Neural cell (in vitro differentiated cells): ENCODE measurements around the gene SHISAL1. TPM values are rescaled to one million over a fixed set of nuclear protein-coding genes. Genes with fewer than 3 reads are reported as not detected.

Source experiments
- H2AFZ ChIP-seq: fragments of 200-600, 300-800 bp; sonication (generic), shearing (Covaris generic); 2 replicates; pipeline ENCODE4 v1.6.0; 2014; ENCODE audit warnings: low read depth, mild to moderate bottlenecking, antibody characterized with exemption, low read length, moderate library complexity
- H3F3A ChIP-seq: fragments of 200-600 bp; shearing (Covaris generic); 2 replicates; pipeline ENCODE4 v1.6.1; 2016; ENCODE audit warnings: mild to moderate bottlenecking, moderate library complexity, mixed read lengths, antibody characterized with exemption, low read length; ENCODE audit not compliant: insufficient read depth, poor library complexity, severe bottlenecking
- H3K27ac ChIP-seq: fragments of 200-600, 300-800 bp; sonication (generic), shearing (Covaris generic); 2 replicates; pipeline ENCODE4 v1.5.1; 2014; ENCODE audit warnings: mild to moderate bottlenecking, low read length, moderate library complexity
- H3K27me3 ChIP-seq: fragments of 300-800, 200-600 bp; sonication (generic), shearing (Covaris generic); 2 replicates; pipeline ENCODE4 v1.6.0; 2014; ENCODE audit warnings: mild to moderate bottlenecking, low read depth, low read length, moderate library complexity; ENCODE audit not compliant: insufficient read depth
- H3K36me3 ChIP-seq: fragments of 300-800, 200-600 bp; sonication (generic), shearing (Covaris generic); 2 replicates; pipeline ENCODE4 v1.5.1; 2014; ENCODE audit warnings: mild to moderate bottlenecking, antibody characterized with exemption, low read length, moderate library complexity; ENCODE audit not compliant: insufficient read depth
- H3K4me2 ChIP-seq: fragments of 300-800, 200-600 bp; sonication (generic), shearing (Covaris generic); 2 replicates; pipeline ENCODE4 v1.6.0; 2014; ENCODE audit warnings: mild to moderate bottlenecking, low read length
- H3K4me3 ChIP-seq: fragments of 300-800, 200-600 bp; sonication (generic), shearing (Covaris generic); 2 replicates; pipeline ENCODE4 v1.5.1; 2014; ENCODE audit warnings: mild to moderate bottlenecking, low read length, moderate library complexity
- H3K79me2 ChIP-seq: fragments of 200-600 bp; shearing (Covaris generic); replicated peaks from 2 replicates; pipeline ENCODE4 v1.6.0; 2014; ENCODE audit warnings: mild to moderate bottlenecking, low read length, moderate library complexity; ENCODE audit not compliant: insufficient read depth
- H3K9ac ChIP-seq: fragments of 300-800, 200-600 bp; sonication (generic), shearing (Covaris generic); 2 replicates; pipeline ENCODE4 v1.6.1; 2016; ENCODE audit warnings: mild to moderate bottlenecking, low read length, mixed read lengths
- H3K9me2 ChIP-seq: fragments of 200-600 bp; shearing (Covaris generic); 2 replicates; pipeline ENCODE4 v1.6.1; 2016; ENCODE audit warnings: mild to moderate bottlenecking, low read length, mixed read lengths; ENCODE audit not compliant: insufficient read depth
- H3K9me3 ChIP-seq: fragments of 200-600, 300-800 bp; sonication (generic), shearing (Covaris generic); 2 replicates; pipeline ENCODE4 v1.6.1; 2016; ENCODE audit warnings: mild to moderate bottlenecking, mixed run types, low read length, moderate library complexity, mixed read lengths
- H4K20me1 ChIP-seq: fragments of 200-600 bp; shearing (Covaris generic); 2 replicates; pipeline ENCODE4 v1.6.1; 2016; ENCODE audit warnings: mild to moderate bottlenecking, mixed run types; ENCODE audit not compliant: insufficient read depth
- EP300 ChIP-seq: fragments of 450-650 bp; conservative IDR thresholded peaks from 2 replicates; pipeline ENCODE4 v1.6.1; 2014; ENCODE audit warnings: antibody characterized with exemption, mild to moderate bottlenecking, moderate library complexity; ENCODE audit not compliant: poor library complexity, severe bottlenecking
- EZH2 ChIP-seq: fragments of 200-600, 300-800 bp; shearing (Covaris generic), sonication (generic); IDR thresholded peaks from 2 replicates; pipeline ENCODE4 v1.6.1; 2014; ENCODE audit warnings: antibody characterized with exemption, low read length, borderline replicate concordance, mild to moderate bottlenecking; ENCODE audit not compliant: insufficient read depth, poor library complexity, severe bottlenecking
- MXI1 ChIP-seq: fragments of 450-650 bp; conservative IDR thresholded peaks from 2 replicates; pipeline ENCODE4 v1.6.1; 2014; ENCODE audit warnings: antibody characterized with exemption, mild to moderate bottlenecking; ENCODE audit not compliant: poor library complexity, severe bottlenecking
- POLR2AphosphoS5 ChIP-seq: IDR thresholded peaks from 2 replicates; pipeline ENCODE4 v1.6.1; 2012
- RAD21 ChIP-seq: fragments of 450-650 bp; conservative IDR thresholded peaks from 2 replicates; pipeline ENCODE4 v1.6.1; 2014; ENCODE audit warnings: antibody characterized with exemption, mild to moderate bottlenecking, moderate library complexity
- SMC3 ChIP-seq: fragments of 450-650 bp; conservative IDR thresholded peaks from 2 replicates; pipeline ENCODE4 v1.6.1; 2014; ENCODE audit warnings: antibody characterized with exemption, mild to moderate bottlenecking, moderate library complexity; ENCODE audit not compliant: poor library complexity
- TAF1 ChIP-seq: IDR thresholded peaks from 2 replicates; pipeline ENCODE4 v1.6.1; 2012; ENCODE audit warnings: low read depth
- polyA plus RNA-seq: library from polyadenylated mRNA; depleted of rRNA; stranded (reverse); fragments of >200 nt; gene quantifications from 2 replicates; pipeline ENCODE4 v1.2.3, GENCODE V29; 2014
- TF ChIP-seq, protein P1 (sequence below): fragments of 450-650 bp; IDR thresholded peaks from 2 replicates; pipeline ENCODE4 v1.5.1; 2014; ENCODE audit warnings: antibody characterized with exemption, mild to moderate bottlenecking, moderate library complexity; ENCODE audit not compliant: poor library complexity, severe bottlenecking
- TF ChIP-seq, protein P2 (sequence below): IDR thresholded peaks from 2 replicates; pipeline ENCODE4 v1.6.1; 2012; ENCODE audit warnings: borderline replicate concordance

Gene SHISAL1
- polyA plus RNA-seq, 1 donor from 2014 or later, result 15.4 TPM

DNA sequence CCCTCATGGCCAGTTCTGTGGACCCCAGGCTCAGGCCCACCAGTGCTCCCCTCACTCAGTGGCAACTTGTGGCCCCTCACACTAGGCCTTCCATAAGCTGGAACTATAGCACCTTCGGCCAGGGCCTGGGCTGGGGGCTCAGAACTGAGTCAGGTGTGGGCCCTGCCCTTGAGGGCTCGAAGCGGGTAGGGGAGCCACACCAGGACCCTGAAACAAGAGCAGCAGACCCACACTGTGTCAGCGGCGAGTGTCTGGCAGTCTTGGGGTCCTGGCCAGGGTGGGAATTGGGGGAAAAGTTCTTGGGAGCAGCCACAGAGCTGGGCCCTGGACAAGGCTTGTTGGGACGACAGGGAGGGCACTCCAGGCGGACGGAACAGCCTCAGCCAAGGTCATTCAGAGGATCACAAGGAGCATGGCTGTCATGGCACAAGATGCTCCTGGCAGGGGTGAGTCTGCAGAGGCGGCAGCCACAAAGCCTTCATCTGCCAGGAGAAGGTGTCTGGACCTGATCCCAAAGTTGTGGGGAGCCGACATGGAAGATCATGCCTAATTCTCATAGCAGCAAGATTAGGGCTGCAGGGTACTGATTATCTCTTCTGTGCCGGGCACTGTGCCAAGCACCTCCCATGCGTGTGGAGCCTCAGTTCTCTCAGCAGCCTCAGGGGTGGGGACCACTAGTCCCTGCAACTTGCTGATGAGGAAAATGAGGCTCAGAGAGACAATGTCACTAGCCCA lies 50.7 kb downstream of the SHISAL1 start:
- Histone ChIP-seq H2AFZ (no peak overlapping the region), H3K36me3 (no peaks in the 10 kb centered on the region), H3K4me2 (no peak overlapping the region), H3K9ac (no peak overlapping the region), H3K9me2 (no peaks in the 10 kb centered on the region), H3K79me2 (no peaks in the 10 kb centered on the region), H3F3A (no peaks in the 10 kb centered on the region), H3K4me3 (no peak overlapping the region), H3K27ac (no peak overlapping the region), H4K20me1 (no peaks in the 10 kb centered on the region), H3K27me3 (no peaks in the 10 kb centered on the region), H3K9me3 (no peaks in the 10 kb centered on the region)
- TF ChIP-seq, protein P1, sequence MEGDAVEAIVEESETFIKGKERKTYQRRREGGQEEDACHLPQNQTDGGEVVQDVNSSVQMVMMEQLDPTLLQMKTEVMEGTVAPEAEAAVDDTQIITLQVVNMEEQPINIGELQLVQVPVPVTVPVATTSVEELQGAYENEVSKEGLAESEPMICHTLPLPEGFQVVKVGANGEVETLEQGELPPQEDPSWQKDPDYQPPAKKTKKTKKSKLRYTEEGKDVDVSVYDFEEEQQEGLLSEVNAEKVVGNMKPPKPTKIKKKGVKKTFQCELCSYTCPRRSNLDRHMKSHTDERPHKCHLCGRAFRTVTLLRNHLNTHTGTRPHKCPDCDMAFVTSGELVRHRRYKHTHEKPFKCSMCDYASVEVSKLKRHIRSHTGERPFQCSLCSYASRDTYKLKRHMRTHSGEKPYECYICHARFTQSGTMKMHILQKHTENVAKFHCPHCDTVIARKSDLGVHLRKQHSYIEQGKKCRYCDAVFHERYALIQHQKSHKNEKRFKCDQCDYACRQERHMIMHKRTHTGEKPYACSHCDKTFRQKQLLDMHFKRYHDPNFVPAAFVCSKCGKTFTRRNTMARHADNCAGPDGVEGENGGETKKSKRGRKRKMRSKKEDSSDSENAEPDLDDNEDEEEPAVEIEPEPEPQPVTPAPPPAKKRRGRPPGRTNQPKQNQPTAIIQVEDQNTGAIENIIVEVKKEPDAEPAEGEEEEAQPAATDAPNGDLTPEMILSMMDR, result no peak
- TF ChIP-seq MXI1 (no peak), SMC3 (no peak), EP300 (no peak), RAD21 (no peak), TAF1 (no peak), EZH2 (no peak), POLR2AphosphoS5 (no peak)
- TF ChIP-seq, protein P2, sequence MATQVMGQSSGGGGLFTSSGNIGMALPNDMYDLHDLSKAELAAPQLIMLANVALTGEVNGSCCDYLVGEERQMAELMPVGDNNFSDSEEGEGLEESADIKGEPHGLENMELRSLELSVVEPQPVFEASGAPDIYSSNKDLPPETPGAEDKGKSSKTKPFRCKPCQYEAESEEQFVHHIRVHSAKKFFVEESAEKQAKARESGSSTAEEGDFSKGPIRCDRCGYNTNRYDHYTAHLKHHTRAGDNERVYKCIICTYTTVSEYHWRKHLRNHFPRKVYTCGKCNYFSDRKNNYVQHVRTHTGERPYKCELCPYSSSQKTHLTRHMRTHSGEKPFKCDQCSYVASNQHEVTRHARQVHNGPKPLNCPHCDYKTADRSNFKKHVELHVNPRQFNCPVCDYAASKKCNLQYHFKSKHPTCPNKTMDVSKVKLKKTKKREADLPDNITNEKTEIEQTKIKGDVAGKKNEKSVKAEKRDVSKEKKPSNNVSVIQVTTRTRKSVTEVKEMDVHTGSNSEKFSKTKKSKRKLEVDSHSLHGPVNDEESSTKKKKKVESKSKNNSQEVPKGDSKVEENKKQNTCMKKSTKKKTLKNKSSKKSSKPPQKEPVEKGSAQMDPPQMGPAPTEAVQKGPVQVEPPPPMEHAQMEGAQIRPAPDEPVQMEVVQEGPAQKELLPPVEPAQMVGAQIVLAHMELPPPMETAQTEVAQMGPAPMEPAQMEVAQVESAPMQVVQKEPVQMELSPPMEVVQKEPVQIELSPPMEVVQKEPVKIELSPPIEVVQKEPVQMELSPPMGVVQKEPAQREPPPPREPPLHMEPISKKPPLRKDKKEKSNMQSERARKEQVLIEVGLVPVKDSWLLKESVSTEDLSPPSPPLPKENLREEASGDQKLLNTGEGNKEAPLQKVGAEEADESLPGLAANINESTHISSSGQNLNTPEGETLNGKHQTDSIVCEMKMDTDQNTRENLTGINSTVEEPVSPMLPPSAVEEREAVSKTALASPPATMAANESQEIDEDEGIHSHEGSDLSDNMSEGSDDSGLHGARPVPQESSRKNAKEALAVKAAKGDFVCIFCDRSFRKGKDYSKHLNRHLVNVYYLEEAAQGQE, result no peak

DNA sequence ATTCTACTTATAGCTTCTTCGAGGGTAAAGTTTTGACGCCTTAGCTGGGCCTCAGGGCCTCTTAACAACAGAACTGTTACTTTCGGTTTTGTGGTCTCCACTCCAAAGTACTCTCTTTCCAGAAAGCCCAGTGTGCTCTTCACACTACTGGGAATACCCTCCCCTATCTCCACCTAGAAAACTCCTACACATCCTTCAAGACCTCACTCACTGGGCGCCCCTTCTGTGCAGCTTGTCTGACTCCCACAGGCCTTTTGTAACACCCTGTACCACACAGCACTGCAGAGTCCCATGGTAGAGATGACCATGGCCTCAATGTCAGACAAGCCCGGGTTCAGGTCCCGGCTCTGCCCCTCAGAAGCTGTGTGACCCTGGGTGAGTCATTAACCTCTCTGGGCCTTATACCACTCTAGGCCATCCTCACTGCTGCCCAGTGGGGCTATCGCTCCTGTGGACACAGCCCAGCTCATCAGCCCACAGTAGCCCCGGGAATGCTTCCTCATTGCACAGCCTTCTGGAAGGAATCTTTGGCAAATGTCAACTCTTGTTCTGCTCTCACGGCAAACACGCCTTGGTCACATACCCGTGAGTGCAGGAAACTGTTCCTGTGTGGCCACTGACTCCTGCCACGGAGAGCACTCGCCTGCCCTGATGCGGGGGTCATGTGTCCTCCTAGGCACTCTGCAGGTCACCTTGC lies 51.4 kb downstream of the SHISAL1 start:
- Histone ChIP-seq H3K27me3 (no peaks in the 10 kb centered on the region), H4K20me1 (no peaks in the 10 kb centered on the region), H2AFZ (no peak overlapping the region), H3K9ac (no peak overlapping the region), H3K79me2 (no peaks in the 10 kb centered on the region), H3F3A (no peaks in the 10 kb centered on the region), H3K4me3 (no peak overlapping the region), H3K9me2 (no peaks in the 10 kb centered on the region), H3K9me3 (no peaks in the 10 kb centered on the region), H3K36me3 (no peaks in the 10 kb centered on the region), H3K27ac (no peak overlapping the region), H3K4me2 (no peak overlapping the region)
- TF ChIP-seq, protein P1, result no peak
- TF ChIP-seq EZH2 (no peak), TAF1 (no peak), POLR2AphosphoS5 (no peak), SMC3 (no peak), RAD21 (no peak), EP300 (no peak), MXI1 (no peak)
- TF ChIP-seq, protein P2, result no peak
